Colon (tissue), 2 donors: Measurements from ENCODE around the gene SSR2.

Experiments
- FAIRE-seq: peaks from 2 replicates; lab custom pipeline; 2012; peaks lifted over from hg19 to GRCh38; lab: Jason Lieb, UNC
- donor health status: control.
- donor health status: control.

SSR2 gene

GRCh38 chr1:155971910-155972809 is 48.6 kb downstream of the SSR2 start:
- FAIRE-seq: no peak

- no peak for FAIRE-seq
Measured at GRCh38 chr1:155970531-155971167, 50.1 kb downstream of the SSR2 start.

- FAIRE-seq: no peak
Measured at GRCh38 chr1:155969377-155969791, 51.4 kb downstream of the SSR2 start.

- no peak for FAIRE-seq
Measured at GRCh38 chr1:155968670-155969069, 52.1 kb downstream of the SSR2 start.

DNA sequence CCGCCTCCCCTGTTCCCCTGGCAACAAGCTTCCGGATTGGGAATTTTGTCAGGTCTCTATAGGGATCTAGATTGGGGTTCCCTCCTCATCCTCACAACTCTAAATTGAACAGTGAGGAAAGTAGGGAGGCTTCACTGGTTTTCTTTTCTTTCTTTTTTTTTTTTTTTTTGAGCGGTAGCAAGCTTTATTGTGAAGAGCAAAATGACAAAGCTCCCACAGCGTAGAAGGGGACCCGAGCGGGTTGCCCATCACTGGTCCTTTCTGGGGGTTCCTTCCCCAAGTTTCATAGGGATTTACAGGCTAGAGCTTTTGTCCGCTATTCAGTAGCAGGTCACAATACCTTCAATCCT is 52.7 kb downstream of the SSR2 start:
- no peak for FAIRE-seq

DNA sequence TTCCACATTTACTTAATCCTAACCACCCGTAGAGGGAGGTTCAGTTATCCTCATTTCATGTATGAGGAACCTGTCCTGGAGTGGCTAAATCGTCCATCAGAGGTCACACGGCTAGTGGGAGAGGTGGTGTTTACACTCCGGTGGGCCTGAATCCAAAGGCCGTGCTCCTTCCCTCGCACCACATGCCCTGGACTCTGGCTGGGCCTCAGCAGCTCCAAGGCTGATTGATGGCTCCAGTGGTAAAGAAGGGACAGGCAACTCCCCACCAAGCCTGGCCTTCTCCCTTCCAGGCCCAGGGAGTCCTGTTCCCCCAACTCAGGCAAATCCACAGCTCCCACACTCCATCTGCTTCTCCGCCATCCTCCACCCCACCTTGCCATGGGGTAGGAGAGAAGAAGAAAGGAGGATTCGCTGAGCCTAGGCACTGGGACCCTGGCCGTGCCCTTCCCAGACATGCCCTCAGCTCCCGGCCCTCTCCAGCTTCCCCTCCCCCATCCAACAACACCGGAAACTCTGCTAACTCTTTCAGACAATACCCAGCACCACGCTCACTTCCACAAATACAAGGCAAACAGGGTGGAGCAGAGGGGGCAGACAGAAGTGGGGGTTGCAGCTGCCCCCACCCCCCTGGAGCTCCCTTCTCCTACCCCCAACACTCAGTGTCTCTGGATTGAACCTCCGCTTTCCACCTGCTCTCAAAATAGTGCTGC is 53.3 kb downstream of the SSR2 start:
- no peak for FAIRE-seq

DNA sequence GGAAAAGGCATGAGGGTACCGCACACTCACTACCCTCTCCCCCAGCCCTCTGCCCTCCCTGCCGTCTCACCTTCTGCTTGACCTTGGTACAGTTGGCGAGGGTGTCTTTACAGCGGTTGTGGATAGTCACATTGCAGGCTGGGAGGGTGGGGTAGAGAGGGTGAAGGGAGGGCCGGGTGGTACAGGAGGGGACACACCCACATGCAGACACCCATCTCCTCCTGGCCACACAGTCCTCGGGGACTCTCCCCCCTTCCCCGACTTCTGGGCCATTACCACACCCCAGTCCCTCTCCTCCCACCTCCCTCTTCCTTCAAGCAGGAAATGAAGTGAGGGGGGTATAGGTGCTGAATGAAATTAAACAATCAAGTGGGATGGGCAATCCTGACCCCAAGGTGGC is 54.0 kb downstream of the SSR2 start:
- no peak for FAIRE-seq

- no peak for FAIRE-seq
Measured at GRCh38 chr1:155966135-155966534, 54.6 kb downstream of the SSR2 start.

DNA sequence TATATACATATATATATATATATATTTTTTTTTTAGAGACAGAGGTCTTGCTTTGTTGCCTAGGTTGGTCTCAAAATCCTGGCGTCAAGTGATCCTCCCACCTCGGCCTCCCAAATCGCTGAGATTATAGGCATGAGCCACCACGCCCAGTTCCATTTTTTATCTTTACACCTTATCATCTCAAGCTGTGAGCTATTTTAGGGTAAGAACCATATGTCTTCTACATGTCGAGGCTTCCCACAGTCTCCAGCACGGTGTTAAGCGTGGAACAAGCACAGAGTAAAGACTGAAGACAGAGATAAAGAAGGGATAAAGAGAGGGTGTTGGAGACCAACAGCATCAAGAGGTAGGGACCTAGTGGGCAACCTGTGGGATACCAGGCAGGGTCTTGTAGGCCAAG is 56.6 kb downstream of the SSR2 start:
- no peak for FAIRE-seq

DNA sequence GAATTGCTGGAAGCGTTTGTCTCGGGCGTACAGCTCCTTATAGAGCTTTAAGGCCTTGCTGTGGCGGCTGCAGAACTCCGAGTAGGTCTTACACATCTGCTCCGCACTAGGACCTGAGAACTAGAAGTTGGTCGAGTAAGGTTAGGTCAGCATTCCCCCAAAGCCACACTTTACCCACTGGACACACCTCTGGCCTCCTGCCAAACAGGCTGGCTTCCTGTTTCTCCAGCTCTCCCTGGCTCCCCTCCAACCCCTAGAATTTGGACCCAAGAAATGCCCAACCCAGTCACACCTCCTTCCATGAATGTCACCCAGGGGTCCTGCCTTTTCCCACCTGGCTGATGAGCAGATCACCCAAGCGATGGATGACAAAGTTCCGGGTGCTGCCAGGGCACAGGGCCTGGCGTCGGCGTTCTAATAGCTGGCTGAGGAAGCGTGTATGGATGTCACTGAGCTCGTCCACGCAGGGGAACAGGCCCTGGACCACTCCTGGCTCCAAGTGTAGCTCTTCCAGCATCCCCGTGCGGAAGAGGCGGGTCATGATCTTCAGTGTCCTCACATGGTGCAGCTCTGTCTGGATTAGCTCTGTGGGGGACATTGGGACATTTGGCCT is 58.0 kb downstream of the SSR2 start:
- no peak for FAIRE-seq

DNA sequence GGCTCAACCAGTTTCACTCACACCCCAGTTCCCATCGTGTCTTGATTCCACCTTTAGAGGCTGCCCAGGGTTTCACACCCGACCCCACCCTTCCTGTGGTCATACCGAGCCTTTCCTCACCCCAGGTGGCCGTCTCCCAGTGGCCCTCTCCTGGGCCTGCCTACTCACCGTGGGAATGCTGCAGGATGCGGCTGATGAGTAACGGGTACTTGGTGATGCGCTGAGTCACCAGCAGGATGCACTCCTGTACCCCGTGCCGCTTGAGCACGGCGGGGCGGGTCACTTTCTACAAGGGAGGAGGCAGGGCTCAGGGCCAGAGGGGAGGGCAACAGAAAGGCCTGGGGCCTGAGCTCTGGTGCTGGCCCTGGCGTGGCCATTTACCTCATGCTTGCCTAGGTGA is 58.8 kb downstream of the SSR2 start:
- no peak for FAIRE-seq

DNA sequence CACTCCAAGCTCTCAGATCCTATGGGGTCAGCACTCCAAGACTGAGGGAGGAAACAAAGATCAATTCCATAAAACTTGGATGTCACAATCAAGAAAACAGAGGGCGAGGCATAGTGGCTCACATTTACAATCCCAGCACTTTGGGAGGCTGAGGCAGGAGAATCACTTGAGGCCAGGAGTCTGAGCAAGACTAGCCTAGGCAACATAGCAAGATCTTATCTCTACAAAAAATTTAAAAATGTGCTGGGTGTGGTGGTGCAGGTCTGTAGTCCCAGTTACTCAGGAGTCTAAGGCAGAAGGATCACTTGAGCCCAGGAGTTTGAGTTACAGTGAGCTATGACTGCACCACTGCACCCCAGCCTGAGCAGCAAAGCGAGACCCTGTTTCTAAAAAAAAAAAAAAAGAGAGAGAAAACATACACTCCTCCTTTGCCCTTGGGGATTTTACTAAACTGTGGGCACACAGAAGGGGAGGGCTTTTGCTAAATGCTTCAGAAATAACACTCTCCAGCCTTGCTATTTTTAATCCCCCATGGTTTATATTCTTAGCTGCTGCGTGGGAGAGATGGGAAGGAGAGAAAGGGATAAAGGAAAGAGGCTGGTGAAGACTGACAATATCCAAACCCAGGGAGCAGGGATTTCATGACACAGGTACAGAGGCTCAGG is 60.5 kb downstream of the SSR2 start:
- FAIRE-seq: no peak
